Measurements from ENCODE around the gene ANO10. TPM values are rescaled to one million over a fixed set of nuclear protein-coding genes. Genes with fewer than 3 reads are reported as not detected.
"Not testable (repeated sequence)": the region's sequence is repeated elsewhere in the genome, so short reads cannot be mapped to it uniquely, and the experiment has no call there.

ANO10 gene
- total RNA-seq, 6 experiments from 2014 or later, result 10.5 to 24.1 (median 13.6) TPM

- H3K27ac ChIP-seq, result peak overlapping the region in 1 of 3 donors; percentile 21
- H3K4me3 ChIP-seq, result no peak overlapping the region
- H3K27me3 ChIP-seq, result no peaks in the 10 kb centered on the region
- H3K36me3 ChIP-seq, result no peaks in the 10 kb centered on the region
- ATAC-seq (peak; percentile 68 to 88 (median 78)), DNase-seq (peak in 1 of 3 donors; percentile 45)
- H3K9me3 ChIP-seq, result no peaks in the 10 kb centered on the region
- TF ChIP-seq CTCF (IDR thresholded peaks at IDR 0.05) (no peak), POLR2A (IDR thresholded peaks at IDR 0.05) (no peak)
- WGBS (ENCODE audit: insufficient coverage, low coverage, low lambda C conversion rate, missing lambda C conversion rate), result 79% methylated on average over 6 of the region's 6 CpGs
- no peaks in the 10 kb centered on the region for H3K4me1 ChIP-seq
- intact Hi-C loops (cut with DNase I), result no loop called here
Measured at GRCh38 chr3:43477600-43477999, 144.2 kb downstream of the ANO10 start.

GRCh38 chr3:43473737-43474136 lies 148.1 kb downstream of the ANO10 start:
- no peaks in the 10 kb centered on the region for H3K9me3 ChIP-seq
- no peak overlapping the region for H3K27ac ChIP-seq
- DNase-seq (no peak), ATAC-seq (no peak)
- no peaks in the 10 kb centered on the region for H3K27me3 ChIP-seq
- no peak for TF ChIP-seq POLR2A (IDR thresholded peaks at IDR 0.05)
- no peak for TF ChIP-seq CTCF (IDR thresholded peaks at IDR 0.05)
- intact Hi-C loops (cut with DNase I), result no loop called here
- no peak overlapping the region for H3K4me3 ChIP-seq
- WGBS (ENCODE audit: insufficient coverage, low coverage, low lambda C conversion rate, missing lambda C conversion rate), result 74% methylated on average over 1 of the region's 1 CpG
- H3K4me1 ChIP-seq, result no peaks in the 10 kb centered on the region
- H3K36me3 ChIP-seq, result no peaks in the 10 kb centered on the region

GRCh38 chr3:43473244-43473643 lies 148.6 kb downstream of the ANO10 start:
- Histone ChIP-seq H3K27ac (no peak overlapping the region), H3K4me1 (no peaks in the 10 kb centered on the region), H3K27me3 (no peaks in the 10 kb centered on the region), H3K36me3 (no peaks in the 10 kb centered on the region), H3K4me3 (no peak overlapping the region), H3K9me3 (no peaks in the 10 kb centered on the region)
- TF ChIP-seq CTCF (IDR thresholded peaks at IDR 0.05) (no peak), POLR2A (IDR thresholded peaks at IDR 0.05) (no peak)
- no peak for DNase-seq
- intact Hi-C loops (cut with DNase I), result no loop called here
- WGBS (ENCODE audit: insufficient coverage, low coverage, low lambda C conversion rate, missing lambda C conversion rate), result 90% methylated on average over 10 of the region's 10 CpGs
- ATAC-seq, result no peak

DNA sequence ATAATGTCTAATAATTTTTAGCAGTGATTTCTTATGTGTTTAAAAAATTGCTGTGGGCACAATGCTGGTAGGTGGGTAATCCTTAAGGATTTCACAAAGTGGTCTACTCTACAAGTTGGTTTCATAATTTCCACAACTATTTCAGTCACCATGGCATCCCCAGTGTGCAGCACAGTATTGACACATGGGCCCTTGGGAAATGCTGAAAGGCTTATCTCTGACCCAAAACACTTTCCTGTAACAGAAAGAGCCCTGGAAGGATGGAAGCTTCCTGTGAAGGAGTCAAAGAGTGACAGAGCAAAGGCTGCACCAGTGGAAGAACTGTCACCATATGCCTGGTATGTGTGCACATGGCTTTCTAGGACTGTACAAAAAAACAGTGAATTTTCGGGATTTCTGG lies 153.7 kb downstream of the ANO10 start:
- no peaks in the 10 kb centered on the region for H3K27me3 ChIP-seq
- 80% methylated on average over 1 of the region's 1 CpG for WGBS (ENCODE audit: insufficient coverage, low coverage, low lambda C conversion rate, missing lambda C conversion rate)
- ATAC-seq (peak; percentile 29 to 60 (median 48)), DNase-seq (no peak)
- no peak overlapping the region for H3K4me3 ChIP-seq
- H3K27ac ChIP-seq, result no peak overlapping the region
- no peaks in the 10 kb centered on the region for H3K36me3 ChIP-seq
- H3K4me1 ChIP-seq, result no peaks in the 10 kb centered on the region
- no peaks in the 10 kb centered on the region for H3K9me3 ChIP-seq
- TF ChIP-seq CTCF (IDR thresholded peaks at IDR 0.05) (no peak), POLR2A (IDR thresholded peaks at IDR 0.05) (no peak)
- intact Hi-C loops (cut with DNase I), result no loop called here

DNA sequence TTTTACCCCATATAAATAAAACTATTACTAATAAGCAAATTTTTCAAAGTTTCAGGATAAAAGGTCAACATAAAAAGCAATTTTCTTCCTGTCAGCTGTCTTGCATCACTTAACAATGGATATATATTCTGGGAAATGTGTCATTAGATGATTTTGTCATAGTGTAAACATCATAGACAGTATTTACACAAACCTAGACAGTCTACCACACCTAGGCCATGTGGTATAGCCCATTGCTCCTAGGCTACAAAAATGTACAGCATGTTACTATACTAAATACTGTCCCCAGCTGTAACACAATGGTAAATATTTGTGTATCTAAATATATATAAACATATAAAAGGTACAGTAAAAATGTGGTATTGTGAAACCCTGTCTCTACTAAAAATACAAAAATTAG lies 156.7 kb downstream of the ANO10 start:
- no peaks in the 10 kb centered on the region for H3K36me3 ChIP-seq
- ATAC-seq, result no peak
- H3K4me3 ChIP-seq, result no peak overlapping the region
- DNase-seq, result no peak
- intact Hi-C loops (cut with DNase I), result no loop called here
- H3K27me3 ChIP-seq, result no peaks in the 10 kb centered on the region
- H3K9me3 ChIP-seq, result no peaks in the 10 kb centered on the region
- no peaks in the 10 kb centered on the region for H3K4me1 ChIP-seq
- TF ChIP-seq POLR2A (IDR thresholded peaks at IDR 0.05), result no peak
- no peak for TF ChIP-seq CTCF (IDR thresholded peaks at IDR 0.05)
- no peak overlapping the region for H3K27ac ChIP-seq

DNA sequence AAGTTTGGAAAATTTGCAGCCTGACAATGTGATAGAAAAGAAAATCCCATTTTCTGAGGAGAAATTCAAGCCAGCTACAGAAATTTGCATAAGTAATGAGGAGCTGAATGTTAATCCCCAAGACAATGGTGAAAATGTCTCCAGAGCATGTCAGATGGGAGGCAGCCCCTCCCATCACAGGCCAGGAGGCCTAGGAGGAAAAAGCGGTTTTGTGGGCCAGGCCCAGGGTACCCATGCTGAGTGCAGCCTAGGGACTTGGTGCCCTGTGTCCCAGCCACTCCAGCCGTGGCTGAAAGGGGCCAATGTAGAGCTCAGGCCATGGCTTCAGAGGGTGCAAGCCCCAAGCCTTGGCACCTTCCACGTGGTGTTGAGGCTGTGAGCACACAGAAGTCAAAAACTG lies 159.2 kb downstream of the ANO10 start:
- intact Hi-C loops (cut with DNase I); H3K27me3 ChIP-seq; H3K4me1 ChIP-seq; H3K36me3 ChIP-seq; DNase-seq; H3K9me3 ChIP-seq; H3K27ac ChIP-seq; H3K4me3 ChIP-seq; ATAC-seq: not testable (repeated sequence)
- WGBS (ENCODE audit: insufficient coverage, low coverage, low lambda C conversion rate, missing lambda C conversion rate), result 100% methylated on average over 1 of the region's 3 CpGs
